WTC11 (cell line): ENCODE results near the gene AANAT. TPM values are rescaled to one million over a fixed set of nuclear protein-coding genes. Genes with fewer than 3 reads are reported as not detected.

Source experiments
- ATAC-seq: fragments of 200-7000 bp; cut with Tn5 transposase; 2 replicates; pipeline ENCODE4 v1.10.0; 2021; ENCODE audit warnings: mild to moderate bottlenecking, moderate library complexity
- CTCF ChIA-PET: fragments of 300-600 bp; sonication (Branson Sonifier 250); formaldehyde crosslinking; loops from one replicate; lab custom pipeline; 2021; ENCODE audit warnings: antibody characterized with exemption; lab: Charles Lee
- POLR2A ChIA-PET: fragments of 350-600 bp; sonication (Branson Sonifier 250); formaldehyde crosslinking; loops from one replicate; lab custom pipeline; 2021; ENCODE audit warnings: antibody characterized with exemption; lab: Charles Lee
- DNase-seq: peaks from one replicate; pipeline ENCODE4 v3.0.0; 2021; ENCODE audit warnings: low spot score
- H3K27ac Mint-ChIP-seq: 2 replicates; pipeline ENCODE4 v1.8.0; 2021; ENCODE audit warnings: mixed read lengths
- H3K27me3 Mint-ChIP-seq: 2 replicates; pipeline ENCODE4 v1.8.0; 2021; ENCODE audit warnings: low read depth, mild to moderate bottlenecking, moderate library complexity, mixed read lengths
- H3K36me3 Mint-ChIP-seq: 2 replicates; pipeline ENCODE4 v1.8.0; 2021; ENCODE audit warnings: mixed read lengths
- H3K4me1 Mint-ChIP-seq: 2 replicates; pipeline ENCODE4 v1.8.0; 2022; ENCODE audit warnings: mixed read lengths
- H3K4me3 Mint-ChIP-seq: 2 replicates; pipeline ENCODE4 v1.8.0; 2021; ENCODE audit warnings: mild to moderate bottlenecking, moderate library complexity, mixed read lengths
- H3K9me3 Mint-ChIP-seq: 2 replicates; pipeline ENCODE4 v1.8.0; 2021; ENCODE audit warnings: mixed read lengths
- ARID4B ChIP-seq: sonication (generic); formaldehyde crosslinking; IDR thresholded peaks from 2 replicates; pipeline ENCODE4 v1.8.0; 2023; ENCODE audit warnings: missing genetic modification reagents, mild to moderate bottlenecking, borderline replicate concordance
- ATF2 ChIP-seq: sonication (generic); formaldehyde crosslinking; IDR thresholded peaks from 2 replicates; pipeline ENCODE4 v1.8.1; 2022; ENCODE audit warnings: low read depth, missing genetic modification reagents, borderline replicate concordance
- CBFB ChIP-seq: sonication (generic); formaldehyde crosslinking; IDR thresholded peaks from 2 replicates; pipeline ENCODE4 v1.8.1; 2022; ENCODE audit warnings: mild to moderate bottlenecking, low read depth, missing genetic modification reagents
- E2F5 ChIP-seq: sonication (generic); formaldehyde crosslinking; IDR thresholded peaks from 2 replicates; pipeline ENCODE4 v1.8.1; 2022; ENCODE audit warnings: mild to moderate bottlenecking, moderate library complexity, missing genetic modification reagents
- ERG ChIP-seq: fragments of 250-450 bp; sonication (Bioruptor Pico); IDR thresholded peaks from 2 replicates; pipeline ENCODE4 v1.8.0; 2021; ENCODE audit warnings: mild to moderate bottlenecking
- FOXK1 ChIP-seq: sonication (generic); formaldehyde crosslinking; IDR thresholded peaks from 2 replicates; pipeline ENCODE4 v1.8.0; 2022; ENCODE audit warnings: mild to moderate bottlenecking, moderate library complexity, missing genetic modification reagents
- GABPB1 ChIP-seq: sonication (generic); formaldehyde crosslinking; IDR thresholded peaks from 2 replicates; pipeline ENCODE4 v1.8.1; 2023; ENCODE audit warnings: mild to moderate bottlenecking, missing genetic modification reagents
- HMGA2 ChIP-seq: fragments of 250-450 bp; sonication (Bioruptor Pico); IDR thresholded peaks from 2 replicates; pipeline ENCODE4 v1.4.0; 2021; ENCODE audit warnings: mild to moderate bottlenecking, moderate library complexity
- IRF1 ChIP-seq: sonication (generic); formaldehyde crosslinking; IDR thresholded peaks from 2 replicates; pipeline ENCODE4 v1.8.0; 2023; ENCODE audit warnings: missing genetic modification reagents
- JUN ChIP-seq: sonication (generic); formaldehyde crosslinking; IDR thresholded peaks from 2 replicates; pipeline ENCODE4 v1.8.0; 2023; ENCODE audit warnings: mild to moderate bottlenecking, missing genetic modification reagents
- NFATC4 ChIP-seq: fragments of 250-450 bp; sonication (Bioruptor Pico); IDR thresholded peaks from 2 replicates; pipeline ENCODE4 v1.9.0; 2021; ENCODE audit warnings: mild to moderate bottlenecking
- NFE2L1 ChIP-seq: sonication (generic); formaldehyde crosslinking; IDR thresholded peaks from 2 replicates; pipeline ENCODE4 v1.8.1; 2023; ENCODE audit warnings: missing genetic modification reagents
- RORB ChIP-seq: fragments of 250-450 bp; sonication (Bioruptor Pico); IDR thresholded peaks from 2 replicates; pipeline ENCODE4 v1.9.0; 2021; ENCODE audit warnings: mild to moderate bottlenecking
- SMAD3 ChIP-seq: sonication (generic); formaldehyde crosslinking; IDR thresholded peaks from 2 replicates; pipeline ENCODE4 v1.8.0; 2022; ENCODE audit warnings: missing genetic modification reagents, mild to moderate bottlenecking, borderline replicate concordance
- SP1 ChIP-seq: sonication (generic); formaldehyde crosslinking; conservative IDR thresholded peaks from 2 replicates; pipeline ENCODE4 v1.8.1; 2022; ENCODE audit warnings: missing genetic modification reagents
- STAT6 ChIP-seq: sonication (generic); formaldehyde crosslinking; conservative IDR thresholded peaks from 2 replicates; pipeline ENCODE4 v1.8.1; 2023; ENCODE audit warnings: mild to moderate bottlenecking, low read depth, missing genetic modification reagents, moderate library complexity
- TP53 ChIP-seq: sonication (generic); formaldehyde crosslinking; IDR thresholded peaks from 2 replicates; pipeline ENCODE4 v1.8.1; 2023; ENCODE audit warnings: mild to moderate bottlenecking, missing genetic modification reagents
- ZNF219 ChIP-seq: sonication (generic); formaldehyde crosslinking; IDR thresholded peaks from 2 replicates; pipeline ENCODE4 v1.8.0; 2023; ENCODE audit warnings: missing genetic modification reagents, mild to moderate bottlenecking, borderline replicate concordance
- ZNF232 ChIP-seq: sonication (generic); formaldehyde crosslinking; IDR thresholded peaks from 2 replicates; pipeline ENCODE4 v1.8.0; 2022; ENCODE audit warnings: mild to moderate bottlenecking, missing genetic modification reagents
- ZNF396 ChIP-seq: fragments of 250-450 bp; sonication (Bioruptor Pico); IDR thresholded peaks from 2 replicates; pipeline ENCODE4 v1.8.0; 2021; ENCODE audit warnings: mild to moderate bottlenecking, moderate library complexity, borderline replicate concordance
- ZNF416 ChIP-seq: fragments of 250-450 bp; sonication (Bioruptor Pico); IDR thresholded peaks from 2 replicates; pipeline ENCODE4 v1.9.0; 2021; ENCODE audit warnings: mild to moderate bottlenecking, inconsistent platforms
- total RNA-seq: library from RNA; stranded (reverse); gene quantifications from 3 replicates; pipeline ENCODE4 v1.2.3, GENCODE V29; 2021

The AANAT gene
- total RNA-seq, 1 experiment from 2014 or later, result 0.17 TPM

- DNase-seq (no peak), ATAC-seq (no peak)
- no peaks in the 10 kb centered on the region for H3K36me3 Mint-ChIP-seq
- POLR2A ChIA-PET, result interaction anchor here (1.7 kb wide), 1 partner anchor 9 kb away, joined by 7 read pairs; no protein-coding TSS in a partner anchor
- H3K9me3 Mint-ChIP-seq, result no peaks in the 10 kb centered on the region
- H3K27me3 Mint-ChIP-seq, result peaks cover 5% of the 10 kb centered on the region
- H3K4me1 Mint-ChIP-seq, result peaks cover 48% of the 10 kb centered on the region
- no peak overlapping the region for H3K27ac Mint-ChIP-seq
- CTCF ChIA-PET, result interaction anchor here (1.2 to 5.1 kb wide), 10 partner anchors 9 to 209 kb away, joined by 3 to 30 read pairs (median 6); partner anchors contain the start of genes AANAT and SPHK1
- peak overlapping the region; percentile 19; the same call in 1 of the 2 replicates for H3K4me3 Mint-ChIP-seq
- peak; percentile 67 for TF ChIP-seq GABPB1
- TF ChIP-seq TP53, result no peak
Observed at GRCh38 chr17:76499267-76499667, 31.9 kb downstream of the AANAT start.

- TF ChIP-seq E2F5 (CRISPR knock-in tag) (no peak), NFATC4 (no peak), CBFB (CRISPR knock-in tag) (no peak), RORB (no peak), ERG (no peak), JUN (no peak), STAT6 (CRISPR knock-in tag) (no peak), SMAD3 (CRISPR knock-in tag) (no peak), NFE2L1 (CRISPR knock-in tag) (no peak)
- Mint-ChIP-seq H3K27me3 (peaks cover 5% of the 10 kb centered on the region), H3K9me3 (no peaks in the 10 kb centered on the region), H3K36me3 (no peaks in the 10 kb centered on the region), H3K27ac (no peak overlapping the region), H3K4me3 (peak overlapping the region; percentile 82), H3K4me1 (peaks cover 48% of the 10 kb centered on the region)
- DNase-seq (no peak), ATAC-seq (no peak)
- CTCF ChIA-PET, result interaction anchor here (0.7 to 5.1 kb wide), 8 partner anchors 14 to 124 kb away, joined by 3 to 30 read pairs (median 6); partner anchors contain the start of gene AANAT
- POLR2A ChIA-PET, result interaction anchor here (1.7 kb wide), 1 partner anchor 10 kb away, joined by 7 read pairs; no protein-coding TSS in a partner anchor
Observed at GRCh38 chr17:76500074-76500746, 32.8 kb downstream of the AANAT start.

GRCh38 chr17:76500747-76501017, 33.3 kb downstream of the AANAT start:
- ChIA-PET POLR2A (no interaction called here), CTCF (interaction anchor here (1.2 to 5.1 kb wide), 6 partner anchors 22 to 123 kb away, joined by 3 to 30 read pairs (median 16); partner anchors contain the start of gene AANAT)
- DNase-seq, result no peak
- H3K27me3 Mint-ChIP-seq, result peaks cover 5% of the 10 kb centered on the region
- peaks cover 48% of the 10 kb centered on the region for H3K4me1 Mint-ChIP-seq
- ATAC-seq, result peak; percentile 12
- H3K9me3 Mint-ChIP-seq, result no peaks in the 10 kb centered on the region
- peak overlapping the region; percentile 82 for H3K4me3 Mint-ChIP-seq
- no peaks in the 10 kb centered on the region for H3K36me3 Mint-ChIP-seq
- no peak overlapping the region for H3K27ac Mint-ChIP-seq
- TF ChIP-seq HMGA2 (CRISPR knock-in tag) (no peak), ZNF219 (no peak), ZNF396 (no peak), FOXK1 (CRISPR knock-in tag) (no peak), SP1 (CRISPR knock-in tag) (no peak), IRF1 (CRISPR knock-in tag) (no peak), ARID4B (no peak), ZNF232 (CRISPR knock-in tag) (no peak), ZNF416 (CRISPR knock-in tag) (no peak), ATF2 (no peak)
